ENCODE results near the gene C19orf85. TPM values are rescaled to one million over a fixed set of nuclear protein-coding genes. Genes with fewer than 3 reads are reported as not detected.

C19orf85 gene
- total RNA-seq, 1 experiment from 2014 or later: not detected

DNA sequence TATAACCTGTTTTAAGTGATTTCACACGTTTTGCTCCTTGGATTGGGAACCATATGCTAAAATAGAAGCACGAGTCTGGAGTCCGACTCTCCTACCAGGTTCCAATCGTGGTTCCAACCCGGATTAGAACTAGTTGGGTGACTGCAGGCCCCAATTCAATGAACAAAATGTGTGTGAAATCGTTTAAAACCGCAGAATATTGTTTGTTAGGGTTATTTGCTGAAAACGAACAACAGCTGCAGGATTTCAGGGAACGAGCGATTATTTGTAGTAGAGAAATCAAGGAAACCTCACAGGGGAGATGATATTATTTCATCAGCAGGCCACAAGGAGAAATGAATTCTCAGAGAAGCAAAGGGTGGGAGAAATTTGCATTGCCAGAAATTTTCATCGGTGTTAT, 40.4 kb upstream of the C19orf85 start:
- ChIA-PET POLR2A (no interaction called here), CTCF (interaction anchor here (0.7 to 1.7 kb wide), 3 partner anchors 37 to 43 kb away, joined by 3 to 31 read pairs (median 3); no protein-coding TSS in a partner anchor)
- DNase-seq (ENCODE audit: low read depth, low spot score) (no peak), ATAC-seq (no peak)
- Histone ChIP-seq H3K4me1 (ENCODE audit: control insufficient read depth, insufficient read depth, low read length) (no peaks in the 10 kb centered on the region), H3K9me3 (ENCODE audit: control insufficient read depth, insufficient read depth, low read depth, low read length) (no peaks in the 10 kb centered on the region), H3K27me3 (ENCODE audit: control insufficient read depth, insufficient read depth, low read length) (no peaks in the 10 kb centered on the region), H3K4me3 (ENCODE audit: low read depth in 2 of 2, low read length in 2 of 2) (no peak overlapping the region), H3K27ac (ENCODE audit: low read length) (no peak overlapping the region), H3K36me3 (ENCODE audit: control insufficient read depth, insufficient read depth, low read length) (no peaks in the 10 kb centered on the region)
- BruUV-seq (replicated peaks): no TSS peak
- in situ Hi-C loops (cut with HindIII; ENCODE audit: low pct_unique_long_range_greater_than_20kb, low sequenced_read_pairs): no loop called here
- intact Hi-C loops (cut with micrococcal nuclease; ENCODE audit: unreplicated experiment): no loop called here
- TF ChIP-seq POLR2AphosphoS5 (IDR thresholded peaks at IDR 0.05; ENCODE audit: low read depth, low read length) (no peak), CTCF (IDR thresholded peaks at IDR 0.05) (no peak), REST (IDR thresholded peaks at IDR 0.05; ENCODE audit: insufficient read depth in 1 of 2, low read depth in 2 of 2, low read length in 1 of 2) (no peak), TCF7L2 (IDR thresholded peaks at IDR 0.05; ENCODE audit: low read depth, low read length) (no peak), SIN3A (IDR thresholded peaks at IDR 0.05; ENCODE audit: borderline replicate concordance, insufficient read depth, low read depth, low read length) (no peak)

- Histone ChIP-seq H3K27me3 (ENCODE audit: control insufficient read depth, insufficient read depth, low read length) (no peaks in the 10 kb centered on the region), H3K4me3 (ENCODE audit: low read depth in 2 of 2, low read length in 2 of 2) (peak overlapping the region; percentile 39 to 59; a peak in 3 of 4 replicates), H3K4me1 (ENCODE audit: control insufficient read depth, insufficient read depth, low read length) (no peaks in the 10 kb centered on the region), H3K9me3 (ENCODE audit: control insufficient read depth, insufficient read depth, low read depth, low read length) (no peaks in the 10 kb centered on the region), H3K36me3 (ENCODE audit: control insufficient read depth, insufficient read depth, low read length) (no peaks in the 10 kb centered on the region), H3K27ac (ENCODE audit: low read length) (no peak overlapping the region; the same call in 1 of the 2 replicates)
- no peak for ATAC-seq
- in situ Hi-C loops (cut with HindIII; ENCODE audit: low pct_unique_long_range_greater_than_20kb, low sequenced_read_pairs): no loop called here
- no TSS peak for BruUV-seq (replicated peaks)
- ChIA-PET CTCF (interaction anchor here (0.6 to 1.7 kb wide), 12 partner anchors 10 to 364 kb away, joined by 3 to 31 read pairs (median 6); partner anchors contain the start of gene ZNF628), POLR2A (interaction anchor here (0.6 kb wide), 1 partner anchor 10 kb away, joined by 5 read pairs; no protein-coding TSS in a partner anchor)
- intact Hi-C loops (cut with micrococcal nuclease; ENCODE audit: unreplicated experiment): no loop called here
- DNase-seq (ENCODE audit: low read depth, low spot score): no peak
- TF ChIP-seq SIN3A (IDR thresholded peaks at IDR 0.05; ENCODE audit: borderline replicate concordance, insufficient read depth, low read depth, low read length) (no peak), POLR2AphosphoS5 (IDR thresholded peaks at IDR 0.05; ENCODE audit: low read depth, low read length) (no peak), CTCF (IDR thresholded peaks at IDR 0.05) (no peak), REST (IDR thresholded peaks at IDR 0.05; ENCODE audit: insufficient read depth in 1 of 2, low read depth in 2 of 2, low read length in 1 of 2) (no peak), TCF7L2 (IDR thresholded peaks at IDR 0.05; ENCODE audit: low read depth, low read length) (no peak)
Measured at GRCh38 chr19:55504252-55504603, 39.7 kb upstream of the C19orf85 start.
